ENCODE measurements around the gene PRKAG1. TPM values are rescaled to one million over a fixed set of nuclear protein-coding genes. Genes with fewer than 3 reads are reported as not detected.

The PRKAG1 gene
- polyA plus RNA-seq, 3 donors: 35.9 to 58.9 (median 50.1) TPM

DNA sequence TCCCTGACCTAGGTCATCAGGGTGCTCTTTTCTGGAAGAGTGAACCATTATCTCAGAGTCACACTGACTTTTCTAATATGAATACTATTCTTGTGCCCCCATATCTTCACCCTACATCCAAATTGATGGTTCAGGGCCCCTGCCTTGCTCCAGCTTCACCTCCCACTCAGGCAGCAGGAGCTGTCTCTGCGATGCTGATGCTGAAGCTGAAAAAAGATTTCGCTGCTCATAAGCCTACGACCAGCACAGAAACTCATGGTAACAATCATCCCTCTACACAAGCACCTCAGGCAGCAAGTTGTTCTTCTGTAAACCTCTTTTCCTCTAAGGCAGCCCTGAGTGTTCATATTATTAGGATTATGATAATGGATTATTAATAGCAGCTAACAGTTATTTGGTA, 64.5 kb downstream of the PRKAG1 start:
- DNase-seq: no peak
- Histone ChIP-seq H3K4me1 (ENCODE audit: control insufficient read depth in 1 of 2, insufficient read depth in 2 of 2, low read length in 2 of 2) (peaks cover 31 to 41% of the 10 kb centered on the region in 2 donors), H2AFZ (ENCODE audit: insufficient read depth, low read depth, low read length, poor library complexity, severe bottlenecking) (no peak overlapping the region), H3K79me2 (ENCODE audit: insufficient read depth, low read length) (peaks cover 79% of the 10 kb centered on the region), H3K36me3 (replicated peaks in 1 of 2; ENCODE audit: control insufficient read depth in 1 of 2, insufficient read depth in 2 of 2, low read length in 2 of 2) (peaks cover 7 to 36% of the 10 kb centered on the region in 2 donors), H4K20me1 (ENCODE audit: insufficient read depth, low read length) (peaks cover 79% of the 10 kb centered on the region), H3K9ac (ENCODE audit: insufficient read depth, low read length, poor library complexity, severe bottlenecking) (no peak overlapping the region), H3K9me3 (replicated peaks in 1 of 2; ENCODE audit: control insufficient read depth in 1 of 2, insufficient read depth in 1 of 2, low read length in 2 of 2) (no peaks in the 10 kb centered on the region), H3K4me2 (replicated peaks; ENCODE audit: extremely low read depth, low read length, poor library complexity, severe bottlenecking) (no peak overlapping the region), H3K4me3 (replicated peaks in 1 of 3; ENCODE audit: low read depth in 2 of 3, low read length in 3 of 3) (no peak overlapping the region), H3K27me3 (ENCODE audit: control insufficient read depth in 2 of 2, insufficient read depth in 2 of 2, low read length in 2 of 2) (no peaks in the 10 kb centered on the region), H3K27ac (ENCODE audit: low read depth in 1 of 2, low read length in 2 of 2) (no peak overlapping the region)
- peaks cover 45% of the 10 kb centered on the region for H3K4me1 Mint-ChIP-seq
- peaks cover 0 to 8% (median 1%) of the 10 kb centered on the region in 3 donors for H3K27me3 Mint-ChIP-seq (ENCODE audit: low read depth in 3 of 3)
- TF ChIP-seq, protein P1, sequence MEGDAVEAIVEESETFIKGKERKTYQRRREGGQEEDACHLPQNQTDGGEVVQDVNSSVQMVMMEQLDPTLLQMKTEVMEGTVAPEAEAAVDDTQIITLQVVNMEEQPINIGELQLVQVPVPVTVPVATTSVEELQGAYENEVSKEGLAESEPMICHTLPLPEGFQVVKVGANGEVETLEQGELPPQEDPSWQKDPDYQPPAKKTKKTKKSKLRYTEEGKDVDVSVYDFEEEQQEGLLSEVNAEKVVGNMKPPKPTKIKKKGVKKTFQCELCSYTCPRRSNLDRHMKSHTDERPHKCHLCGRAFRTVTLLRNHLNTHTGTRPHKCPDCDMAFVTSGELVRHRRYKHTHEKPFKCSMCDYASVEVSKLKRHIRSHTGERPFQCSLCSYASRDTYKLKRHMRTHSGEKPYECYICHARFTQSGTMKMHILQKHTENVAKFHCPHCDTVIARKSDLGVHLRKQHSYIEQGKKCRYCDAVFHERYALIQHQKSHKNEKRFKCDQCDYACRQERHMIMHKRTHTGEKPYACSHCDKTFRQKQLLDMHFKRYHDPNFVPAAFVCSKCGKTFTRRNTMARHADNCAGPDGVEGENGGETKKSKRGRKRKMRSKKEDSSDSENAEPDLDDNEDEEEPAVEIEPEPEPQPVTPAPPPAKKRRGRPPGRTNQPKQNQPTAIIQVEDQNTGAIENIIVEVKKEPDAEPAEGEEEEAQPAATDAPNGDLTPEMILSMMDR (IDR thresholded peaks at IDR 0.05): no peak
- H3K4me3 Mint-ChIP-seq: no peak overlapping the region
- WGBS (ENCODE audit: insufficient coverage): 100% methylated on average over 1 of the region's 3 CpGs
- peaks cover 24 to 29% of the 10 kb centered on the region in 2 donors for H3K36me3 Mint-ChIP-seq
- H3K27ac Mint-ChIP-seq: peak overlapping the region in 2 of 7 donors; percentile 43 to 92
- intact Hi-C loops (cut with micrococcal nuclease): no loop called here
- H3K9me3 Mint-ChIP-seq: peaks cover 0 to 4% (median 0%) of the 10 kb centered on the region in 7 donors

DNA sequence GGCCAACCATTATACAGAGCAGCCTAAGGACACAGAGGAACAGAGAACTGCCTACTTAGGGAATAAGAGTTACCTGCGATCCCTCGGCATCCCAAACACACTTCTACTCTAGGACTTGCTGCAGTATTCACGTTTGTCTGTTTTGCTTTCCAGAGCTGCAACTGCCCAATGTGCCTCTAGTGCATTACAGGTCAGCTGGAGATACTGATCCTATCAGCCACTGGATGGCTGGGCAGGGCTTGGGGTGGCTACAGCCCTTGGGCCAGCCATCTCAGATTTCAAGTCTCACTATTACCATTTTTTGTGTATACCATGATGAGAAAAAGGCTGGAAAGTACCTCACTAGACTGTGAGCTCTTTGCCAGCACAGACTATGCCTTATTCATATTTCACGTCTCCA, 65.9 kb downstream of the PRKAG1 start:
- Histone ChIP-seq H3K9ac (ENCODE audit: insufficient read depth, low read length, poor library complexity, severe bottlenecking) (no peak overlapping the region), H4K20me1 (ENCODE audit: insufficient read depth, low read length) (peaks cover 93% of the 10 kb centered on the region), H3K27me3 (ENCODE audit: control insufficient read depth in 2 of 2, insufficient read depth in 2 of 2, low read length in 2 of 2) (no peaks in the 10 kb centered on the region), H2AFZ (ENCODE audit: insufficient read depth, low read depth, low read length, poor library complexity, severe bottlenecking) (no peak overlapping the region), H3K79me2 (ENCODE audit: insufficient read depth, low read length) (peaks cover 93% of the 10 kb centered on the region), H3K9me3 (replicated peaks in 1 of 2; ENCODE audit: control insufficient read depth in 1 of 2, insufficient read depth in 1 of 2, low read length in 2 of 2) (no peaks in the 10 kb centered on the region), H3K4me3 (replicated peaks in 1 of 3; ENCODE audit: low read depth in 2 of 3, low read length in 3 of 3) (no peak overlapping the region), H3K4me2 (replicated peaks; ENCODE audit: extremely low read depth, low read length, poor library complexity, severe bottlenecking) (no peak overlapping the region), H3K27ac (ENCODE audit: low read depth in 1 of 2, low read length in 2 of 2) (no peak overlapping the region), H3K4me1 (ENCODE audit: control insufficient read depth in 1 of 2, insufficient read depth in 2 of 2, low read length in 2 of 2) (peaks cover 24 to 34% of the 10 kb centered on the region in 2 donors), H3K36me3 (replicated peaks in 1 of 2; ENCODE audit: control insufficient read depth in 1 of 2, insufficient read depth in 2 of 2, low read length in 2 of 2) (peaks cover 9 to 43% of the 10 kb centered on the region in 2 donors)
- Mint-ChIP-seq H3K27me3 (ENCODE audit: low read depth in 3 of 3) (peaks cover 0 to 8% (median 0%) of the 10 kb centered on the region in 3 donors), H3K36me3 (peaks cover 30 to 41% of the 10 kb centered on the region in 2 donors), H3K4me1 (peaks cover 37% of the 10 kb centered on the region), H3K9me3 (peaks cover 0 to 4% (median 0%) of the 10 kb centered on the region in 7 donors), H3K27ac (no peak overlapping the region), H3K4me3 (no peak overlapping the region)
- WGBS (ENCODE audit: insufficient coverage): 100% methylated on average over 1 of the region's 4 CpGs
- TF ChIP-seq, protein P1 (IDR thresholded peaks at IDR 0.05): no peak
- intact Hi-C loops (cut with micrococcal nuclease): no loop called here
- no peak for DNase-seq

Small RNA genes lying within 50 kb of the gene (small RNA-seq; reads per million reads assigned to genes)
- gene RNU6-940P (ENCODE audit: insufficient read length, low read depth): not detected

Other genes with a start within 250 kb of the PRKAG1 start
- under 1 TPM in 2 of 3 donors, not detected in 1; 0.03 to 0.29 TPM for gene ADCY6, start 229.7 kb downstream of the PRKAG1 start, polyA plus RNA-seq
- 1 to 10 TPM in 2 of 3 donors, under 1 TPM in 1; 0.84 to 6.3 (median 1.5) TPM for gene CACNB3, start 200.3 kb downstream of the PRKAG1 start, polyA plus RNA-seq
- gene DDX23, start 166.6 kb downstream of the PRKAG1 start, polyA plus RNA-seq: 10 to 100 TPM; 21.4 to 63.8 (median 28.4) TPM
- under 1 TPM in 2 of 3 donors, not detected in 1; 0.40 to 0.49 TPM for gene RND1, start 152.9 kb downstream of the PRKAG1 start, polyA plus RNA-seq
- 10 to 100 TPM in 1 of 3 donors, 1 to 10 TPM in 2; 1.5 to 15.2 (median 2.2) TPM for gene FKBP11, start 93.3 kb downstream of the PRKAG1 start, polyA plus RNA-seq
- gene ARF3, start 61.3 kb downstream of the PRKAG1 start, polyA plus RNA-seq: 10 to 100 TPM; 56.5 to 88.5 (median 58.4) TPM
- gene WNT10B, start 47.0 kb downstream of the PRKAG1 start, polyA plus RNA-seq: under 1 TPM in 1 of 3 donors, not detected in 2; 0.23 TPM
- gene WNT1, start 40.5 kb downstream of the PRKAG1 start, polyA plus RNA-seq: under 1 TPM in 1 of 3 donors, not detected in 2; 0.33 TPM
- gene DDN, start 19.4 kb downstream of the PRKAG1 start, polyA plus RNA-seq: under 1 TPM in 1 of 3 donors, not detected in 2; 0.27 TPM
- 10 to 100 TPM in 1 of 3 donors, 1 to 10 TPM in 2; 1.2 to 66.9 (median 2.7) TPM for gene KMT2D, start 42.0 kb upstream of the PRKAG1 start, polyA plus RNA-seq
- under 1 TPM; 0.17 to 0.96 (median 0.50) TPM for gene RHEBL1, start 51.2 kb upstream of the PRKAG1 start, polyA plus RNA-seq
- not detected for gene DHH, start 76.0 kb upstream of the PRKAG1 start, polyA plus RNA-seq
- 100 to 1,000 TPM in 1 of 3 donors, 10 to 100 TPM in 2; 22.0 to 104 (median 25.9) TPM for gene LMBR1L, start 92.1 kb upstream of the PRKAG1 start, polyA plus RNA-seq
- 100 to 1,000 TPM; 481 to 538 (median 528) TPM for gene TUBA1B, start 112.6 kb upstream of the PRKAG1 start, polyA plus RNA-seq
- 1,000 to 10,000 TPM in 1 of 3 donors, 100 to 1,000 TPM in 2; 859 to 1,779 (median 946) TPM for gene TUBA1A, start 170.3 kb upstream of the PRKAG1 start, polyA plus RNA-seq
- 100 to 1,000 TPM in 1 of 3 donors, 10 to 100 TPM in 2; 53.7 to 263 (median 61.0) TPM for gene TUBA1C, start 246.3 kb upstream of the PRKAG1 start, polyA plus RNA-seq